Measurements from ENCODE around the gene ARVCF. TPM values are rescaled to one million over a fixed set of nuclear protein-coding genes. Genes with fewer than 3 reads are reported as not detected.

ARVCF gene
- total and polyA plus RNA-seq, 9 of the 15 experiments (the other 6 are each of a cell fraction or from before 2014, with no cell fraction given): 0.03 to 97.4 (median 15.6) TPM

- TF ChIP-seq KDM2B (CRISPR knock-in tag; IDR thresholded peaks at IDR 0.05) (peak; percentile 100), POLR2H (tag; IDR thresholded peaks at IDR 0.05; ENCODE audit: low read depth) (no peak), RUNX1 (IDR thresholded peaks at IDR 0.05; ENCODE audit: low read depth) (no peak; the same call in 1 of the 2 replicates), ZBTB5 (IDR thresholded peaks at IDR 0.05) (no peak), FOXA1 (IDR thresholded peaks at IDR 0.05; ENCODE audit: borderline replicate concordance) (no peak), NEUROD1 (IDR thresholded peaks at IDR 0.05; ENCODE audit: borderline replicate concordance, low read depth, low read length, partially characterized antibody) (no peak), ZNF79 (CRISPR knock-in tag; IDR thresholded peaks at IDR 0.05; ENCODE audit: low read depth) (no peak), ZBTB8A (IDR thresholded peaks at IDR 0.05; ENCODE audit: partially characterized antibody) (no peak), ZFX (CRISPR knock-in tag; IDR thresholded peaks at IDR 0.05) (no peak), TRIM28 (IDR thresholded peaks at IDR 0.05) (no peak; the same call in 1 of the 2 replicates), PRPF4 (IDR thresholded peaks at IDR 0.05; ENCODE audit: insufficient read depth, low read depth, low read length, poor library complexity, severe bottlenecking) (no peak), ZNF449 (CRISPR knock-in tag; IDR thresholded peaks at IDR 0.05) (no peak), IFI16 (CRISPR knock-in tag; IDR thresholded peaks at IDR 0.05) (no peak), SMAD2 (IDR thresholded peaks at IDR 0.05; ENCODE audit: low read depth, low read length) (no peak), ETS1 (conservative IDR thresholded peaks at IDR 0.05; ENCODE audit: control insufficient read depth, low read depth, low read length) (peak; percentile 91; the same call in 1 of the 2 replicates), MYBL2 (IDR thresholded peaks at IDR 0.05; ENCODE audit: low read depth) (no peak), MYBL2 (CRISPR knock-in tag; IDR thresholded peaks at IDR 0.05; ENCODE audit: borderline replicate concordance) (no peak), SRSF9 (IDR thresholded peaks at IDR 0.05; ENCODE audit: borderline replicate concordance, low read depth, low read length) (no peak), CGGBP1 (CRISPR knock-in tag; IDR thresholded peaks at IDR 0.05) (no peak; the same call in 1 of the 2 replicates), KHSRP (IDR thresholded peaks at IDR 0.05) (no peak), SNIP1 (IDR thresholded peaks at IDR 0.05; ENCODE audit: low read depth) (no peak; the same call in 1 of the 2 replicates), ZNF384 (IDR thresholded peaks at IDR 0.05; ENCODE audit: low read depth, low read length) (no peak), DDX20 (tag; IDR thresholded peaks at IDR 0.05; ENCODE audit: low read depth) (no peak), POLR2B (IDR thresholded peaks at IDR 0.05; ENCODE audit: low read depth, partially characterized antibody) (no peak)
Observed at GRCh38 chr22:19986410-19987341, 29.9 kb downstream of the ARVCF start (continued).

All from K562 (cell line).